ENCODE data around the gene SPCS3.

- TF ChIP-seq CTCF (IDR thresholded peaks at IDR 0.05) (no peak), EP300 (IDR thresholded peaks at IDR 0.05) (no peak), POLR2A (IDR thresholded peaks at IDR 0.05) (no peak), POLR2AphosphoS5 (IDR thresholded peaks at IDR 0.05) (no peak)
These were observed 13.3 kb downstream of the SPCS3 start for GRCh38 chr4:176333076-176333475.

All from sigmoid colon (tissue), 4 donors.